ENCODE data around the gene EDC3. TPM values are rescaled to one million over a fixed set of nuclear protein-coding genes. Genes with fewer than 3 reads are reported as not detected.
"Not testable (repeated sequence)": the region's sequence is repeated elsewhere in the genome, so short reads cannot be mapped to it uniquely, and the experiment has no call there.

The EDC3 gene, protein sequence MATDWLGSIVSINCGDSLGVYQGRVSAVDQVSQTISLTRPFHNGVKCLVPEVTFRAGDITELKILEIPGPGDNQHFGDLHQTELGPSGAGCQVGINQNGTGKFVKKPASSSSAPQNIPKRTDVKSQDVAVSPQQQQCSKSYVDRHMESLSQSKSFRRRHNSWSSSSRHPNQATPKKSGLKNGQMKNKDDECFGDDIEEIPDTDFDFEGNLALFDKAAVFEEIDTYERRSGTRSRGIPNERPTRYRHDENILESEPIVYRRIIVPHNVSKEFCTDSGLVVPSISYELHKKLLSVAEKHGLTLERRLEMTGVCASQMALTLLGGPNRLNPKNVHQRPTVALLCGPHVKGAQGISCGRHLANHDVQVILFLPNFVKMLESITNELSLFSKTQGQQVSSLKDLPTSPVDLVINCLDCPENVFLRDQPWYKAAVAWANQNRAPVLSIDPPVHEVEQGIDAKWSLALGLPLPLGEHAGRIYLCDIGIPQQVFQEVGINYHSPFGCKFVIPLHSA
- total RNA-seq (10 to 100 TPM in 8 of 9 donors, 1 to 10 TPM in 1; 7.3 to 23.0 (median 16.5) TPM), polyA plus RNA-seq (10 to 100 TPM in 1 of 2 donors, 1 to 10 TPM in 1; 8.3 to 17.1 TPM)
- long read RNA-seq, donor 1, transcript EDC3-201 (7 exons, 3,763 nt): major isoform, 5 of 19 reads
- long read RNA-seq, donor 1, partial matches to known transcripts: 6 of 19 reads
- long read RNA-seq, donor 1, other reads (novel, unspliced or antisense): 8 of 19 reads
- long read RNA-seq, donor 2, transcript EDC3-201 (7 exons, 3,763 nt): major isoform, 32 of 68 reads
- long read RNA-seq, donor 2, transcript EDC3-214 (8 exons, 1,825 nt): minor isoform, 13 of 68 reads
- long read RNA-seq, donor 2, partial matches to known transcripts: 1 of 68 reads
- long read RNA-seq, donor 2, other reads (novel, unspliced or antisense): 19 of 68 reads
- long read RNA-seq, donor 3, transcript EDC3-201 (7 exons, 3,763 nt): major isoform, 8 of 22 reads
- long read RNA-seq, donor 3, partial matches to known transcripts: 7 of 22 reads
- long read RNA-seq, donor 3, other reads (novel, unspliced or antisense): 4 of 22 reads

DNA sequence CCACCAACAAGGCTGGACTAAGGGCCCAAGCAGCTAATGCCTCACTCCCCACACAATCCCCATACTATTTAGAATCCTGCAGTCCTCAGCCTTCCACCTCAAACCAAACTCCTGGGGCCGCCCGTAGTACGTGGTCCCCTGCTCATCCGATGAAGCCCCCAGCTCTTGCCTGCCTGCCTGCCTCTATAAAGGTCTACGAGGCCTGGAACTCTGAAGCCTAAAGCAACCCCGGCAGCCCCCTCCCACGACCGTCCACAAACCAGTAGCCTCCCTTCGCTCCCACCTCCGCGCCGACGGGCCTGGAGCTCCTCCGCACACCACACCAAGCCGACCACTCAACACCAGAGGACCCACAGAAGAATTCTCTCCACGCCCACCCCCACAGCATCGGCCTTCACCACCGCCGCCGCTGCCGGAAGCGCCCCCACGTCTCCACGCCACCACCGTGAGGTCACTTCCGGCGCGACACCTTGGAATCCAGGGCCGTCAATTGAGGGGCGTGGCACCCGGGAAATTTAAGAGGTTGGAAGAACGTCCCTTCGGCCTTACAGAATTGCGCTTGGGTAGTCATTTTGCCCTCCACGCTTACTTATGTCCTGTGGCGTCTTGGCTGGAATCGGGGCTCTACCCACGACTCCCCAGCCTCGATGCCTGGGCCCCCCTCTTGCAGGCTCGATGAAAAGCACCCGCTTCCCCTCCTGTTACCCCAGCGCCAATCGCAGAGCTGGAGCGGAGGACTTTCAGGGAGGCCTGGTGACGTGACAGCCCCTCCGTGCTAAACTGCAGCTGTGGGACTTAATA lies at the start of gene EDC3:
Gene EDC3, minus strand, starts transcription at position 428 of the 801 bp plus-strand sequence. CDS start 20,900 bp downstream, outside the sequence.
- H3K4me1 ChIP-seq: peaks cover 0 to 29% (median 14%) of the 10 kb centered on the region in 12 donors
- TF ChIP-seq POLR2A (IDR thresholded peaks at IDR 0.05): peak in 1 of 2 donors; percentile 45
- TF ChIP-seq, protein P1, sequence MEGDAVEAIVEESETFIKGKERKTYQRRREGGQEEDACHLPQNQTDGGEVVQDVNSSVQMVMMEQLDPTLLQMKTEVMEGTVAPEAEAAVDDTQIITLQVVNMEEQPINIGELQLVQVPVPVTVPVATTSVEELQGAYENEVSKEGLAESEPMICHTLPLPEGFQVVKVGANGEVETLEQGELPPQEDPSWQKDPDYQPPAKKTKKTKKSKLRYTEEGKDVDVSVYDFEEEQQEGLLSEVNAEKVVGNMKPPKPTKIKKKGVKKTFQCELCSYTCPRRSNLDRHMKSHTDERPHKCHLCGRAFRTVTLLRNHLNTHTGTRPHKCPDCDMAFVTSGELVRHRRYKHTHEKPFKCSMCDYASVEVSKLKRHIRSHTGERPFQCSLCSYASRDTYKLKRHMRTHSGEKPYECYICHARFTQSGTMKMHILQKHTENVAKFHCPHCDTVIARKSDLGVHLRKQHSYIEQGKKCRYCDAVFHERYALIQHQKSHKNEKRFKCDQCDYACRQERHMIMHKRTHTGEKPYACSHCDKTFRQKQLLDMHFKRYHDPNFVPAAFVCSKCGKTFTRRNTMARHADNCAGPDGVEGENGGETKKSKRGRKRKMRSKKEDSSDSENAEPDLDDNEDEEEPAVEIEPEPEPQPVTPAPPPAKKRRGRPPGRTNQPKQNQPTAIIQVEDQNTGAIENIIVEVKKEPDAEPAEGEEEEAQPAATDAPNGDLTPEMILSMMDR (IDR thresholded peaks at IDR 0.05): no peak

DNA sequence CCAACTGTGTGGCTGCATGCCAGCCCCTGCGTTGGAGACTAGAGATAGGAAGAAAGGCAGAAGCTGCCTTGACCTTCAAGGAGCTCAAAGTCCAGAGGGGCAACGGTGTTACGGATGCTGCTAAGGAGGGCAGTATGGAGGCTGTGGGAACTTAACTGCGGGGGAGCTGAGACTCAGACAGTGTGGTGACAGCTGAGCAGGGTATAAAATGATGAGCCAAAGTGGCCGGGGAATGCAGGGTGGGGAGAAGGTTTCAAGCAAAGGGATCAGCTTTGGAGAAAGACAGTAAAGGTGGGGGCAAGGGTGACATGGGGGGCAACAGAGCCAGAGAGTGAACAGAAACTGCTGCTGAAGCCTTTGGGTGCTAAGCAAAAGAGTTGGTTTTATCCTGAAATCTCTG lies 46.6 kb upstream of the EDC3 start:
- H3K36me3 ChIP-seq: no peaks in the 10 kb centered on the region
- peaks cover 0 to 3% (median 0%) of the 10 kb centered on the region in 9 donors for H3K27me3 ChIP-seq
- 80 to 86% (median 82%) methylated on average over 5 of the region's 5 CpGs for WGBS, 4 donors
- no peak overlapping the region for H3K27ac ChIP-seq
- no peak overlapping the region for H3K4me3 ChIP-seq
- DNase-seq: no peak
- no peak for ATAC-seq
- no peak for TF ChIP-seq POLR2A (IDR thresholded peaks at IDR 0.05)
- TF ChIP-seq, protein P1 (IDR thresholded peaks at IDR 0.05): no peak
- H3K4me1 ChIP-seq: no peaks in the 10 kb centered on the region
- intact Hi-C loops (cut with DNase I): no loop called here
- peaks cover 0 to 4% (median 0%) of the 10 kb centered on the region in 12 donors for H3K9me3 ChIP-seq

More for the DNA sequence above, at the start of gene EDC3:
- WGBS, 4 donors: 0 to 1% (median 1%) methylated on average over 27 to 46 of the region's 46 CpGs
- intact Hi-C loops (cut with DNase I): loop anchor here in 1 of 10 donors (10.0 kb wide), 1 partner anchor 51 kb away; no protein-coding TSS in a partner anchor
- no peaks in the 10 kb centered on the region for H3K27me3 ChIP-seq
- H3K4me3 ChIP-seq: peak within 1 kb of the TSS; percentile 61 to 92 (median 81)
- H3K36me3 ChIP-seq: no peaks in the 10 kb centered on the region
- DNase-seq (peak; percentile 90 to 94 (median 91)), ATAC-seq (peak; percentile 94 to 99 (median 98))
- peak within 1 kb of the TSS in 11 of 12 donors; percentile 62 to 89 (median 76) for H3K27ac ChIP-seq
- no peaks in the 10 kb centered on the region for H3K9me3 ChIP-seq

DNA sequence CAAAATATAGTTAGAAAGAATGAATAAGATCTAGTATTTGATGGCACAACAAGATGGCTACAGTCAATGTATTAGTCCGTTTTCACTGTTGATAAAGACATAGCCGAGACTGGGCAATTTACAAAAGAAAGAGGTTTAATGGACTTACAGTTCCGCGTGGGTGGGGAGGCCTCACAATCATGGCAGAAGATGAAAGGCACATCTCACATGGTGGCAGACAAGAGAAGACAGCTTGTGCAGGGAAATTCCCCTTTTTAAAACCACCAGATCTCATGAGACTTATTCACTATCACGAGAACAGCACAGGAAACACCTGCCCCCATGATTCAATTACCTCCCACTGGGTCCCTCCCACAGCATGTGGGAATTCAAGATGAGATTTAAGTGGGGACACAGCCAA lies 42.4 kb upstream of the EDC3 start:
- H3K27me3 ChIP-seq: peaks cover 0 to 14% (median 0%) of the 10 kb centered on the region in 9 donors
- WGBS, 4 donors: 60 to 71% (median 65%) methylated on average over 5 of the region's 5 CpGs
- H3K9me3 ChIP-seq; H3K36me3 ChIP-seq; ATAC-seq; H3K4me1 ChIP-seq; DNase-seq; H3K27ac ChIP-seq; intact Hi-C loops (cut with DNase I); H3K4me3 ChIP-seq: not testable (repeated sequence)

DNA sequence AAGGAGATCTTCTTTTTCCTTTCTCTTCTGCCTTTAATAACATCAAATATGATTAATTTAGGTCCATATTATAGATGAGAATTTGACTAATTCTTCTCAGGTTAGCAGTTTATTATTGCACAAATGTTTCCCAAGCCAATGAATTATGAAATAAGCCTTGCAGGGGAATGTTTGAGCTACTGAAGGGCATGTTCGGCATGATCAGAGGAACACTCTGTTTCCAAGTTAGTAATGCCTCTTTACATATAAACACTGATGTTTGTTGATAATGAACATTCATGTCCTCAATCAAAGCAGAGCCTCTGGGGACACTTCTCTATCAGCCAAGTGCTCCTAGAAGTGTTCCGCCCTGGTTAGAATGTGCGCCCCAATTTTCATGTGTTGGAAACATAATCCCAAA lies 39.5 kb upstream of the EDC3 start:
- H3K4me3 ChIP-seq: no peak overlapping the region
- H3K36me3 ChIP-seq: no peaks in the 10 kb centered on the region
- intact Hi-C loops (cut with DNase I): no loop called here
- DNase-seq: no peak
- 92 to 94% (median 93%) methylated on average over 3 of the region's 3 CpGs for WGBS, 4 donors
- no peaks in the 10 kb centered on the region for H3K9me3 ChIP-seq
- no peak overlapping the region for H3K27ac ChIP-seq
- H3K4me1 ChIP-seq: no peaks in the 10 kb centered on the region
- TF ChIP-seq POLR2A (IDR thresholded peaks at IDR 0.05): no peak
- ATAC-seq: no peak
- H3K27me3 ChIP-seq: peaks cover 0 to 30% (median 0%) of the 10 kb centered on the region in 9 donors

All from heart left ventricle (tissue), 16 donors.